Left lung (tissue), 10 donors: Measurements from ENCODE around the gene C1QL2. TPM values are rescaled to one million over a fixed set of nuclear protein-coding genes. Genes with fewer than 3 reads are reported as not detected.

ENCODE experiments used
- ATAC-seq: fragments of 200-7000 bp; cut with Tn5 transposase; one replicate; pipeline ENCODE4 v1.9.1; 2020; ENCODE audit warnings: moderate library complexity
- DNase-seq, 4 donors: peaks; one replicate each; pipeline ENCODE4 v3.0.0-alpha.2; 2013 to 2020
- H3K27ac ChIP-seq, 2 donors: fragments of 200-600 bp; sonication (generic) in 1 of 2; one replicate each; pipeline versions ENCODE4 v1.5.0 to v1.8.0; 2020 to 2021
- H3K27me3 ChIP-seq, 2 donors: fragments of 200-600 bp; sonication (generic) in 1 of 2; one replicate each; pipeline versions ENCODE4 v1.5.0 to v1.8.0; 2020 to 2021
- H3K36me3 ChIP-seq, 2 donors: fragments of 200-600 bp; sonication (generic) in 1 of 2; one replicate each; pipeline versions ENCODE4 v1.5.0 to v1.8.0; 2020 to 2021
- H3K4me1 ChIP-seq, 2 donors: fragments of 200-600 bp; one replicate each; pipeline ENCODE4 v1.8.0; 2021
- H3K4me3 ChIP-seq, 2 donors: fragments of 200-600 bp; sonication (generic) in 1 of 2; one replicate each; pipeline versions ENCODE4 v1.5.0 to v1.8.0; 2020 to 2021; ENCODE audit warnings: mild to moderate bottlenecking in 1 of 2
- H3K9me3 ChIP-seq, 2 donors: fragments of 200-600 bp; sonication (generic) in 1 of 2; one replicate each; pipeline versions ENCODE4 v1.5.0 to v1.8.0; 2020 to 2021
- intact Hi-C, 2 donors: fragments of 100-400 bp; cut with DNase I; formaldehyde crosslinking; loops; one replicate each; pipeline versions ENCODE4 v1.11.2 to v1.14.2; 2022
- polyA plus RNA-seq, 6 donors: library from polyadenylated mRNA; unstranded; fragments of 120-200 nt; gene quantifications; one replicate each; pipeline ENCODE4 v1.2.1, GENCODE V29; 2013; ENCODE audit not compliant: insufficient read length in 6 of 6
- total RNA-seq, 2 donors: library from RNA; stranded (reverse); fragmentation: NEBNext Ultra II Directional; extraction: Animal tissue kit (Norgen Biotek cat#: 25700); gene quantifications; one replicate each; pipeline ENCODE4 v1.2.1, GENCODE V29; 2021
- TF ChIP-seq, protein P1 (sequence below), 2 donors: fragments of 200-600 bp; sonication (generic) in 1 of 2; IDR thresholded peaks; one replicate each; pipeline versions ENCODE4 v1.5.0 to v1.8.0; 2021; ENCODE audit warnings: antibody characterized with exemption in 2 of 2
- donor health status: DM: no; HTN: yes; CAD: no.
- donor health status: DM: no; HTN: no; CAD: no.

Gene C1QL2
- total and polyA plus RNA-seq, 8 donors: not detected

DNA sequence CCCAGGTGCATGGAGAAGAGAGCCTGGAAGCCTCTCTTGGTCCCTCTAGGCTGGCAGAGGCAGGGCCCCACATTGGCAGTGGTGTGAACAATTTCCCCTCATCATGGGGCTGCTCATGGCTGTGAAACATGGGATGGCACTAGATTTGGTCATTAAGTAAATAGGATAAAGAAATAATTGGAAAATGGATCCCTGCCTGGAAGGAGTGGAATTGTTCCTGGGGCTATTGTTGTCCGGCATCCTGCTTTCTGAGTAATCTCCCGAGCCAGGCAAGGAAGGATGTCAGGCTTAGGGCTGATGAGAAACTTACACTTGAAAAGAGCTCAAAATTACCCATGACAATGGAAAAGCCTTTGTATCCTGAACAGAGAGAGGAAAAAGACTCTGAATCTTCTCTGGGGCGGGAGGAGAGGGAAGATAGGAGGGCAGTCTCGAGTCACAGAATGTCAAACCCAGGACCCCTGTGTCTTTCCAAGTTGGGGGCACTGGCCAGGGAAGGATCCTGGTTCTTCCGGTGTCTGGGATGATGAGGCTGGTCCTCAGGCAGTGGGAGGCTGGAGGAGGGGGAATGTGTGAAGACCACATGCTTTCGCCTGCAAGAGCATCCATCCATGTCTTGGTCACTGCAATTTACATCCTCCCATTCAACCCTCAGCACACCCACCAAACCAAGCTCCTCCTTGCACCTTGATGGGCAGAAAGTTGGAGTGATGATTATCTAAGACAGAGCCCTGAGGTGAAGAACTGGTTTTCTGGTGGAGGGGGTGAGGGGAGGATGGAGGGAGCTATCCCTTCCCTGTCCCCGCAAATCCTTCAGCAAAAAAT lies 38.0 kb upstream of the C1QL2 start:
- Histone ChIP-seq H3K27me3 (no peaks in the 10 kb centered on the region), H3K27ac (no peak overlapping the region), H3K4me3 (no peak overlapping the region), H3K4me1 (no peaks in the 10 kb centered on the region), H3K9me3 (no peaks in the 10 kb centered on the region), H3K36me3 (no peaks in the 10 kb centered on the region)
- intact Hi-C loops: no loop called here
- ATAC-seq (no peak), DNase-seq (no peak)
- TF ChIP-seq, protein P1, sequence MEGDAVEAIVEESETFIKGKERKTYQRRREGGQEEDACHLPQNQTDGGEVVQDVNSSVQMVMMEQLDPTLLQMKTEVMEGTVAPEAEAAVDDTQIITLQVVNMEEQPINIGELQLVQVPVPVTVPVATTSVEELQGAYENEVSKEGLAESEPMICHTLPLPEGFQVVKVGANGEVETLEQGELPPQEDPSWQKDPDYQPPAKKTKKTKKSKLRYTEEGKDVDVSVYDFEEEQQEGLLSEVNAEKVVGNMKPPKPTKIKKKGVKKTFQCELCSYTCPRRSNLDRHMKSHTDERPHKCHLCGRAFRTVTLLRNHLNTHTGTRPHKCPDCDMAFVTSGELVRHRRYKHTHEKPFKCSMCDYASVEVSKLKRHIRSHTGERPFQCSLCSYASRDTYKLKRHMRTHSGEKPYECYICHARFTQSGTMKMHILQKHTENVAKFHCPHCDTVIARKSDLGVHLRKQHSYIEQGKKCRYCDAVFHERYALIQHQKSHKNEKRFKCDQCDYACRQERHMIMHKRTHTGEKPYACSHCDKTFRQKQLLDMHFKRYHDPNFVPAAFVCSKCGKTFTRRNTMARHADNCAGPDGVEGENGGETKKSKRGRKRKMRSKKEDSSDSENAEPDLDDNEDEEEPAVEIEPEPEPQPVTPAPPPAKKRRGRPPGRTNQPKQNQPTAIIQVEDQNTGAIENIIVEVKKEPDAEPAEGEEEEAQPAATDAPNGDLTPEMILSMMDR (IDR thresholded peaks at IDR 0.05): no peak

DNA sequence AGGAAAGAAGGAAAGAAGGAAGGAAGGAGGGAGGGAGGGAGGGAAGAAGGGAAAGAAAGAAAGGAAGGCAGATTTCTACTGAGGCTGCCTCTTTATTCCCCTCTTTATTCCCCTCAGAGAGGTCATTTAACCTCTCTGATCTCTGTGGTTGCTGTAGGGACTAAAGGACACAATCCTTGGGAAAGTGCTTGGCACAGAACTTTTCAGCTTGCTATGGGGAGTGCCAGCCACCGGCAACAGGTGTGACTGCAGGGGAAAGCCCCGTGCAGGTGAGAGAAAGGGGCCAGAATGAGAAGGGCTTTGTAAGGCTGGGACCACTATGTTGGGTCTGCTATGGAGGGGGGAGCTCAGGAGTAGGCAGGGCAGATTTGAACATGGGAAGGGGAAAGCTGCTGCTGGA lies 37.3 kb upstream of the C1QL2 start:
- no peaks in the 10 kb centered on the region for H3K36me3 ChIP-seq
- no peak overlapping the region for H3K27ac ChIP-seq
- no peaks in the 10 kb centered on the region for H3K9me3 ChIP-seq
- no peak for ATAC-seq
- H3K4me3 ChIP-seq: no peak overlapping the region
- no peak for DNase-seq
- intact Hi-C loops: no loop called here
- TF ChIP-seq, protein P1 (IDR thresholded peaks at IDR 0.05): no peak
- no peaks in the 10 kb centered on the region for H3K4me1 ChIP-seq
- no peaks in the 10 kb centered on the region for H3K27me3 ChIP-seq

DNA sequence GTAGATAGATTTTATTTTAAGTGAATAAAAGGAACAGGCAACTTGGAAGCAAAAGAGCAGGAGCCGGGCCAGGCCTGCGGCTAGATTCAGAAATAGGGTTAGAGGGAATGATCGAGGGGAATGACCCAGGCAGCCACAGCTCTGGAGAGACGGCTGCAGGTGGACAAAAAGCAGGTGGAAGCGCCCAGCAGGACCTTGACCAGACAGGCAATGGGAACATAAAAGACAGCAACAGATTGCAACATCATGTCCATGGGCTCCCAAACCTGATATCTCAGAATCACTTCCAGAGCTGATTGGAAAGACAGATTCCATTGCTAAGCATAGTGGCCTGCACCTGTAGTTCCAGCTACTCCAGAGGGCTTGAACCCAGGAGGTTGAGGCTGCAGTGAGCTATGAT lies 36.5 kb upstream of the C1QL2 start:
- no peak for DNase-seq
- Histone ChIP-seq H3K27ac (no peak overlapping the region), H3K36me3 (no peaks in the 10 kb centered on the region), H3K9me3 (no peaks in the 10 kb centered on the region), H3K4me1 (no peaks in the 10 kb centered on the region), H3K4me3 (no peak overlapping the region), H3K27me3 (no peaks in the 10 kb centered on the region)
- TF ChIP-seq, protein P1 (IDR thresholded peaks at IDR 0.05): no peak
- ATAC-seq: no peak
- intact Hi-C loops: no loop called here

DNA sequence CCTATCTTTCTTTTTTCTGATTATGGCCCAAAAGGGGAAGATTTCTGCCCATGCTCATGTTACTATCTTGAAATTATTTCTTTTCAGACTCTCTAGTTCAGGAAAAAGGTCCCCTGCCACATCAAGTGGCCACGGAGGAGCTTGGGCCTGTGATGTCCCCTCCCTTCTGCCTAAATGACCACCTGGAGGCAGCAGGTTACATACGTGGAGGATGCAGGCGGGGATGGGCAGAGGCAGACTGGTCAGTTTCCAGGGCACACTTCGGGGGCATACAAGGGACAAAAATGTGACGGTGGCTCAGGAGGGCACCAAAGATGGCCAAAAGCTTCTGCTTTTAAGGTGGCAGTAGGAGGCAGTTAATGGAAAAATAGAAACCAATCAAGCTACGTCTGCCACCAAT lies 34.3 kb upstream of the C1QL2 start:
- TF ChIP-seq, protein P1 (IDR thresholded peaks at IDR 0.05): no peak
- intact Hi-C loops: no loop called here
- Histone ChIP-seq H3K27me3 (no peaks in the 10 kb centered on the region), H3K4me1 (no peaks in the 10 kb centered on the region), H3K4me3 (no peak overlapping the region), H3K9me3 (no peaks in the 10 kb centered on the region), H3K36me3 (no peaks in the 10 kb centered on the region), H3K27ac (no peak overlapping the region)
- DNase-seq (no peak), ATAC-seq (no peak)

DNA sequence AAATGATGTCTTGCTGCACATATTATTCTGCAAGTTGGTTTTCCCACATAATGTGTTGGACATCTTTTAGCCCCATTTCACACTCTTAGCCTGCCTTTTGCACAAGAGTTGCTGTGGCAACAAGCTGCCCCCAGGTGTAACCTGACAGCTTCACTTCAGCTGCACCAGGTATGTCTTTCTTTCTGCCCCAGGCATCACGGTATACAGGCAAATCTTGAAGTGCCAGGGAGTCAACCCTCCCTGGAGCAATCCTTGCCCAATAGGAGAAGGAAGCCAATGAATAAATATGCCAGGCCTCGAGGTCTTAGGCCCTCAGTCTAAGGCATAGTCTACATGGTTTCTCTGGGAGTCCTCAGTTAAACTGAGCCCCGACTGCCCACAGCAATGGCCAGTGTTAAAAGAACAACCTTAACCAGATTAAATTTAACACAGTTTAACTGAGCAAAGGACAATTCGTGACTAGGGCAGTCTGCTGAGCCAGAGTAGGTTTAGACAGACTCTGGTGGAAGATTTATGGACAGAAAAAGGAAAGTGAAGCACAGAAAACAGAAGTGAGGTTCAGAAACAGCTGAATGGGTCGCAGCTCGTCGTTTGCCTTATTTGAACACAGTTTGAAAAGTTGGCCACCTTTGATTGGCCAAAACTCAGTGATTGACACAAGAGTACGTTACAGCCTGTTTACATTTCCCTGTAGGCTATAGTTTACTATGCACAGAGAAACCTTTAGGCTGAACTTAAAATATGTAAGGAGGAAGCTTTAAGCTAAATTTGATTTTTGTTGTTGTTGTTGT lies 32.0 kb upstream of the C1QL2 start:
- Histone ChIP-seq H3K9me3 (no peaks in the 10 kb centered on the region), H3K27ac (no peak overlapping the region), H3K4me1 (no peaks in the 10 kb centered on the region), H3K27me3 (no peaks in the 10 kb centered on the region), H3K36me3 (no peaks in the 10 kb centered on the region), H3K4me3 (no peak overlapping the region)
- TF ChIP-seq, protein P1 (IDR thresholded peaks at IDR 0.05): no peak
- ATAC-seq (no peak), DNase-seq (no peak)
- intact Hi-C loops: no loop called here
